T-helper 9 cell (primary cell): Measurements from ENCODE around the gene TUFM.
"Not testable (repeated sequence)": the region's sequence is repeated elsewhere in the genome, so short reads cannot be mapped to it uniquely, and the experiment has no call there.

ENCODE experiments used
- DNase-seq: peaks from one replicate; pipeline ENCODE4 v3.0.0-alpha.2; 2020
- total RNA-seq, 2 donors: gene quantifications; one replicate each; lab custom pipeline; 2026; lab: John Stamatoyannopoulos, UW

The TUFM gene
- total RNA-seq = 72.2 to 151 reads per million in 2 donors

- DNase-seq = peak; percentile 97
These were observed at the start of gene TUFM for GRCh38 chr16:28846080-28846932. TUFM (minus strand) TSS chr16:28846348; CDS start chr16:28846269, 79 bp downstream.

GRCh38 chr16:28895609-28896008, 49.5 kb upstream of the TUFM start:
- DNase-seq = no peak

DNA sequence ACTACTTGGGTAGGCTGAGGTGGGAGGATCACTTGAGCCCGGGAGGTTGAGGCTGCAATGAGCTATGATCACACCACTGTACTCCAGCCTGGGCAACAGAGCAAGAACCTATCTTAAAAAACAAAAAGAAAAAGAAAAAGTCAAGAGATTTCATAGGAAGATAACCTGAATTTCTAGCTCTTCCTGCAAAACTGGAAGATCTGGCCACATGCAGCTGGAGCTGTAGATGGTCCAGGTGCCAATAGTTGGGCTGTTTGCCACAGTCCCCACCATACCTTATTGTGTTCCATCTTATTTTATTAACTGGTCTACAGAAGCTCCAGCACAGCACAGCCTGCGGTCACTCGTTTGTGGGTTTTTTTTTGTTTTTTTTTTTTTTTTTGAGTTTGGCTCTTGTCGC, 47.1 kb upstream of the TUFM start:
- DNase-seq = no peak

DNA sequence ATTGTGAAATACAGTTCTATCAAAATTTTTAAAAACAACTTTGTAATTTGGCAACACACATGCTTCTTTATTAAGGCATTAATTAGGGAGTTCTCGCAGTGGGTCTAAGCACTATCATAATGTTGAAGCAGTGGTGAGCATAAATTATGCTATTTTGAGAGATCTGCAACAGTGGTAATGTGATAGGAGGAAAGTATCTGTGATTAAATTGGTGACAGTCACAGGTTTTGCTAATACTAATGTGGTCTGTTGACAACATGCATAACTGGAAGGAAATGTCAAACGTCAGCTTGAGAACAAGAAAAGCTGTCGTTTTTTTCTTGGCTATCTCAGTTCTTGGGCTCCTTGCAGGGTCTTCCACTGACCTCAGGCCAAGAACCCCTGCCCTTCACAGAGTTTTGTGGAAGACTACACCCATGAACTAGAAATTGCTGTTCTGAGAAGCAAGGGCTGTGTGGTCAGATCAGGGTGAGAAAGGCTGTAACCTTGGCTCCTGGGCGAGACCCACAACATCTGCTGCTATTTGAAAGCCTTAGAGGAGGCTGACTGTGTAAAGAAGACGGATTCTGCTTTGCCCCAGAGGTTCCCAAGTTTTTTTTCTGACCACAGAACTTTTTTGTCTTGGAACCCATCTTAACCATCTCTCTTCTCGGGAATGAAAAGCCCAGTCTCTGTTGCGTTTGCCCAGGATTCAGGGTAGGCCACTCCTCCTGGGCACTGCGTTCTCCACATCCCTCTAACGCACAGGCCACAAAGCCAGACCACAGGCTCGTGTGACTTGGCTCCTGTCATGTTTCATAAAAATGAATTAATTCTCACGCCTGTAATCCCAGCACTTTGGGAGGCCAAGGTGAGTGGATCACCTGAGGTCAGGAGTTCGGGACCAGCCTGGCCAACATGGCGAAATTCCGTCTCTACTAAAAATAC, 46.1 kb upstream of the TUFM start:
- DNase-seq = no peak

DNA sequence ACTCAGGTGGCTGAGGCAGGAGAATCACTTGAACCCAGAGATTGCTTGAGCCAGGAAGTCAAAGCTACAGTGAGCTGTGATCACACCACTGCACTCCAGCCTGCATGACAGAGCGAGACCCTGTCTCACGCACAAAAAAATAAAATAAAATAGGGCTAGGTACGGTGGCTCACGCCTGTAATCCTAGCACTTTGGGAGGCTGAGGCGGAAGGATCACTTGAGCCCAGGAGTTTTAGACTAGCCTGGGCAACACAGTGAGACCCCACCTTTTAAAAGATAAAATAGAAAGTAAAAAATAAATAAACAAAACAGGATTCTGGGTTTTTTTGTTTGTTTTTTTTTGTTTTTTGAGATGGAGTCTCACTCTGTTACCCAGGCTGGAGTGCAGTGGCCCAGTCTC, 44.2 kb upstream of the TUFM start:
- DNase-seq = not testable (repeated sequence)

- no peak for DNase-seq
These were observed 40.8 kb upstream of the TUFM start for GRCh38 chr16:28886945-28887344.

- no peak for DNase-seq
These were observed 37.9 kb upstream of the TUFM start for GRCh38 chr16:28884045-28884444.

DNA sequence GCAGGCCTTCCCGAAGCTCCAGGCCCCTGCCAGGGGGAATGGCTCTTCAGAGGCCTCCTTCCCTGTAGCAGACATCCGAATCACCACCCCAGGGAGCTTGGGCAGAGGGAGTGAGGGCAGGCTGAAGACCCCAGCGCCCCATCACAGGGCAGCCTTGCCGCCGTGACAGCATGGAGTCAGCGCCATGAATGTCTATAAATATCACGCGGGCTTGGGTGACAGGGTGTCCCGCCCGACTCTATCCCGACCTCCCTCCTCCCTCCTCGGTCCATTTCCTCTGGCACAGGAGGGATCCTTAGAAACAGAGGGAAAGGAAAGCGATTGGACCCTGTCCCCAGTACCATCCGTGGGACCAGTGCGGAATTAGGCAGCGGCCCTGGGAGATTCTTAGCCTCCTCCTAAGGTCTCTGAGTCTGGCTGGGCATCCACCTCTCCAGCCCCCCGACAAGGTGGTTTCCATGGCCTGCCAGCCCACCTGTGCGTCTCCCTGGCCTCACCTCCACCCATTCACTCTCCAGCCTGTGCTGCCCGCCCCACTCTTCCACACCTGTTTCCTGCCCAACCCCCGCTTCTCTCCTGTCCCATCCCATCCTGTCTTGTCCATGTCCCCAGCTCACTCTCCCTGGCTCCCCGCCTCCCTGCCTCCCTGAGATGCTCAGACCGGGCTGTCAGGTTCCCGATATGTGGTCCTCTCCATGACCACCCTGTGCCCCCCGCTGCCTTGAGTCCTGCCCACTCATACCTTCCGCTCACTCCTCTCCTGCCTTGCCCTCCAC, 37.3 kb upstream of the TUFM start:
- no peak for DNase-seq

DNA sequence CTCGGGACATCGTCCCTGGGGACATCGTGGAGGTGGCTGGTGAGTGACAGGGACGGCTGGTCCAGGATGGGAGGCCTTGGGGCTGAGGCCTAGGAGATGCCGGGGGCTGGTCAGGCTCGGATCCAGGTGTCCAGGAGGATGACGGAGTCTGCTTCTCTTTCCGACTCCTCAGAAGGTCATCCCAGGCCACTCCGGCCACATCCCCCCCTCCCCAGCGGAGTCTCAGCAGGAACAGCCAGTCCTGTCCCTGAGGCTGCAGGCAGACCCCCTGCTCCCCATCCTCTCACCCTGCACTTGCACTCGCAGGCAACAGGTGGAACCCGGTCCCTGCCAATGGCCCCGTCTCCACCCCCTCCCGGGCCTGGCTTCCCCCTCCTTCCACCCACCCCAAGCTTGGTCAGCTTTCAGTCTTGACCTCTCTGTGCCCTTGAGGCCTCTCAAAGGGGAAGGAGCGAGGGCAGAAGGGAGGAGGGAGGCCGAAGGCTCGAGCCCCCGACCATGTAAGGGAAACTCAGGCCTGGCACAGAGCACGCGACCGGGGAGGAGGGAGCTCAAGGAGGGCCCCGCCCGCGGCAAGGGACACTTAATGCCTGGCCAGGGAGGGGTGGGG, 36.5 kb upstream of the TUFM start:
- no peak for DNase-seq

- DNase-seq = not testable (repeated sequence)
These were observed 35.4 kb upstream of the TUFM start for GRCh38 chr16:28881565-28881964.

DNA sequence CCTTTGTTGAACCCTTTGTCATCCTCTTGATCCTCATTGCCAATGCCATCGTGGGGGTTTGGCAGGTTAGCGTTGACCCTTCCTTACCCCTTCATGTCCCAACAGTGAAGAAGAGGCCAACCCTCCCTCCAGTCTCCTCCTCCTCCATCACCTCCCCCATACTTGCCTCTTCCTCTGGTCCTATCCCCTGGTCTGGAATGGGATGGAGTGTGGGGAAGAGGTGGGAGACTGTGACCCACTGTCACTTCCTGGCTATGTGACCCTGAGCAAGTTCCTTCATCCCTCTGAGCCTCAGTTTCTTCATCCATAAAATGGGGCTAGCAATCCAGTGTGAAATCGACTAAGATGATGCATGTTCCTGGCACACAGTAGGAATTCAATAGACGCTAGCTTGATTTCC, 34.8 kb upstream of the TUFM start:
- DNase-seq = no peak

- DNase-seq = no peak
These were observed 34.4 kb upstream of the TUFM start for GRCh38 chr16:28880589-28880915.

- peak; percentile 88 for DNase-seq
These were observed 33.9 kb upstream of the TUFM start for GRCh38 chr16:28879841-28880588.

- DNase-seq = no peak
These were observed 33.2 kb upstream of the TUFM start for GRCh38 chr16:28879261-28879840.

DNA sequence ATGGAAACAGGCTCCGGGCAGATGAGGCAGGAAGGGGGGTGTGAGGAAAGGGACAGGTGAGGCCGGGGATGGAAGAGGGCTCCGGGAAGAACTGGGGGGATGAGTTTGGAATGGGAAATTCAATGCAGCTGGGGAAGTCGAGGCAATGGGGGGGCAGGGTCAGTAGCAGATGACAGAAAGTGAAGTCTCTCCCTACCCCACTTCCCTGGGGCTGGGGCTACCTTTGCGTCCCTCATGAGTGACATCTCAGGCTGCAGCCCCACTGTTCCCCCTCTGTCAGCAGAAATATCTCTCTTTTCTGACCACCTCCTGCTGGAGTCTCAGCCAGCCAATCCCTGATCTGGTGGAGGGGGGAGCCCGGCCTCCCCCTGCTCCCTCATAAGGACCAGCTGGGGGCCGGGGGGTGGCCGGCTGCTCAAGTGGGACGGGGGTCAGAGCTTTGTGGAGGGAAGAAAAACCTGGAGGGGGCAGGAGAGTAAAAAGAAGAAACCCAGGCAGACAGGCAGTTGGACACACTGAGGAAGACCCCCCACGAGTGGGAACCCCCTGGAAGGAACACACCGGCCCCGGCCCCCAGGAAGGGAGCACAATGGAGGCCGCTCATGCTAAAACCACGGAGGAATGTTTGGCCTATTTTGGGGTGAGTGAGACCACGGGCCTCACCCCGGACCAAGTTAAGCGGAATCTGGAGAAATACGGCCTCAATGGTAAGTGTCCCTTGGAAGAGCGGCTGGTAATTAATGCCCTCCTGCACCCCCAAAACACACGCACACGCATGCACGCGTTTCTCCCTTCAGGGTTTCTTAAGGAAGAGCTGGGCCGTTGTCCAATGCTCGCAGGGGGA, 32.2 kb upstream of the TUFM start, which contains the start of gene ATP2A1:
ATP2A1 (plus strand) TSS at position 406 of the 844 bp plus-strand sequence; CDS start at position 590, 184 bp downstream.
- no peak for DNase-seq

DNA sequence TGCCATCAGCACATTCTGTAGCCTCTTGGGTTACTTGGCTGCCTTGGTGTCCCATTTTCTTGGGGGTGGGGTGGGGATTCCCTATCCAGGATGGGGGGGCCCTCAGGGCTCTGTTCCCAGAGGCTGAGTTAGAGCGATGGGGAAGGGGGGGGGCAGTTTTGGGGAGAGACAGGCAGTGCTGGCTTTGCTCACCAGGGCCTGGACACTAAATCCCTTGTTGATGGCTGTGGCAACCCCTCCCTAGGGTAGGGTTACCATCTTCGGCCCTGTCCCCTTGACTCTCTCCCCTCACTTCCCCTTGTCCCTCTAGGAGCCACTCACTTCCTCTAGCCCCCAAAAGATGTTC, 31.5 kb upstream of the TUFM start:
- DNase-seq = no peak

DNA sequence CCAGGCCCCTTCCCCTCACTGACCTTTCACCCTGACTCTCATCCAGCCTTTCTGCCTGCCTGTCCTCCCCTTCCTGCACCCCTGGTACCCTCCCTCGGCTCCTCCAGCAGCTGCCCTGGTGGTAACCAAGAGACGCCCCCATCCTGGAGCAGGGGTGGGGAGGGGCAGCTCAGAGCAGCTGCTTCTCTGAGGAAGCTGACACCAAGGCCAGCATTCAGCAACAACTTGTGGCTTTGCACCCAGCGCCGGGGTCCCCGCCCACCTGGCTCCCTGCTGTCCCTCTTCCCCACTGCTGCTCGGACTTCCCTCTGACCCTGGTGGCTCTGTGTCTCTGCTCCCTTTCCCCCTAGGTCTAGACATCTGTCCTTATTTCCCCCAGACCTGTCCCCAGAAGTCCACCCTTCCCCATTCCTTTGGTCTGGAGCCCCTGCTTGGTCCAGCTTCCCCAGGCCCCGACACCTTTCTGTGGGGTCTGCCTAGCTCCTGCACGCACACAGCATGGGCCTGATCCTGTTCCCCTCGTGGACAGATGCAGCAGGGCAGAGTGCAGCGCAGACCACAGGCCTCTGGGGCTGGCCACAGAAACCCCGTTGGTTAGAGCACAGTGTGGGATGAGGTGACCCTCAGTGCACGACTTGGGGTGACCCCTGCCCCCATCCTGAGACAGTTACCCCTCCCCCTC, 31.0 kb upstream of the TUFM start:
- DNase-seq = no peak

- no peak for DNase-seq
These were observed 30.0 kb upstream of the TUFM start for GRCh38 chr16:28876019-28876659.
